Colon (tissue), 2 donors: ENCODE measurements around the gene CD151.

Experiments
- FAIRE-seq: peaks from 2 replicates; lab custom pipeline; 2012; peaks lifted over from hg19 to GRCh38; lab: Jason Lieb, UNC
- donor health status: control.
- donor health status: control.

Gene CD151

GRCh38 chr11:843086-843734, 10.5 kb downstream of the CD151 start:
- no peak for FAIRE-seq

- FAIRE-seq, result no peak
Measured at GRCh38 chr11:843818-844692, 11.3 kb downstream of the CD151 start.

GRCh38 chr11:844693-845644, 12.2 kb downstream of the CD151 start:
- no peak for FAIRE-seq

GRCh38 chr11:845872-846495, 13.2 kb downstream of the CD151 start:
- no peak for FAIRE-seq

- no peak for FAIRE-seq
Measured at GRCh38 chr11:846496-847098, 13.8 kb downstream of the CD151 start.

- no peak for FAIRE-seq
Measured at GRCh38 chr11:847876-848275, 15.1 kb downstream of the CD151 start.

GRCh38 chr11:848380-848931, 15.7 kb downstream of the CD151 start:
- FAIRE-seq, result no peak

GRCh38 chr11:849104-849824, 16.5 kb downstream of the CD151 start:
- FAIRE-seq, result no peak

- FAIRE-seq, result no peak
Measured at GRCh38 chr11:849951-850774, 17.4 kb downstream of the CD151 start.

GRCh38 chr11:850775-851763, 18.3 kb downstream of the CD151 start:
- FAIRE-seq, result no peak

- FAIRE-seq, result no peak
Measured at GRCh38 chr11:852762-853161, 20.0 kb downstream of the CD151 start.

GRCh38 chr11:853682-854448, 21.1 kb downstream of the CD151 start:
- no peak for FAIRE-seq

- FAIRE-seq, result no peak
Measured at GRCh38 chr11:854601-855329, 22.0 kb downstream of the CD151 start.

- no peak for FAIRE-seq
Measured at GRCh38 chr11:855330-855674, 22.6 kb downstream of the CD151 start.

- no peak for FAIRE-seq
Measured at GRCh38 chr11:855796-856195, 23.0 kb downstream of the CD151 start.

GRCh38 chr11:856397-856796, 23.6 kb downstream of the CD151 start:
- no peak for FAIRE-seq
